ENCODE measurements around the gene G6PC2.

DNA sequence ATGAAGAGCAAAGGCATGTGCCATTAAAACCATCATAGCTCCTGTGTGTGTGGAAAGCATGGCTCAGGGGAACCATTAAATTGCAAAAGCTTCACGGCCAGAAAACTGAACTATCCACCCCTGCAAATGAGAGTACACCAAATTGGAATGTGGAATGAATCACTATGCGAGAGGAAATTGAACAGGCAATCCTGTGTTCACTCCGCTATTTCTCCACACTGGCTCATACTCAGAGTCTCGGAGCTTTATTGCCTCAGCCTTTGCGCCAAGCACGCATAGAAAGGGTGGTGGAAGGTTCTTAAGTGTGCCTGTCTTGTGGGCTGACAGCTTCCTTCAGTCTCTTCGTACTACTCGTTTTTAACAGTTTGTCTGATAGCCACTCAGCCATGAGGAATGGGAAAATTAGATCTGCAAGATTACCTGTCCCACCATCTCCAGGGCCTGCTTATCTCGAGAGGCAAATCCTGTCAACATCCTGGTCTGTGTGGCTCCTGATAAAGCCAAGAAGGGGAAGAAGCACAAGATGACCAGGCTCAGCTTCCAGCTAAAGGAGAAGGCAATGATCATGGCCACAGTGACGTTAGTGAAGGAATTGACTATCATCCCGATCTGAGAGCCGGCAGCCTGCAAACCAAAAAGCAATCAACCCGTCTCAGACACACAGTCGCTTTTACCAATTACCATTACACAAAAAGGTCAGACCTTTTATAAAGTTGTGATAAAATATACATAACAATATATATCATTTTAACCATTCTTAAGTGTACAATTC lies 34.9 kb downstream of the G6PC2 start:
- TF ChIP-seq CTCF (IDR thresholded peaks at IDR 0.05) (no peak), USF2 (CRISPR knock-in tag; IDR thresholded peaks at IDR 0.05) (no peak), SOX15 (CRISPR knock-in tag; IDR thresholded peaks at IDR 0.05) (no peak), ZNF671 (CRISPR knock-in tag; IDR thresholded peaks at IDR 0.05) (no peak), SP1 (CRISPR knock-in tag; conservative IDR thresholded peaks at IDR 0.05) (no peak), GABPB1 (CRISPR knock-in tag; IDR thresholded peaks at IDR 0.05) (no peak), NFYB (CRISPR knock-in tag; conservative IDR thresholded peaks at IDR 0.05; ENCODE audit: low read depth) (no peak), NR3C1 (CRISPR knock-in tag; conservative IDR thresholded peaks at IDR 0.05; ENCODE audit: low read depth) (no peak), ZNF121 (CRISPR knock-in tag; IDR thresholded peaks at IDR 0.05) (no peak), CREB1 (CRISPR knock-in tag; IDR thresholded peaks at IDR 0.05) (no peak), ZNF281 (CRISPR knock-in tag; IDR thresholded peaks at IDR 0.05) (no peak)
- TF ChIP-seq, protein P1, sequence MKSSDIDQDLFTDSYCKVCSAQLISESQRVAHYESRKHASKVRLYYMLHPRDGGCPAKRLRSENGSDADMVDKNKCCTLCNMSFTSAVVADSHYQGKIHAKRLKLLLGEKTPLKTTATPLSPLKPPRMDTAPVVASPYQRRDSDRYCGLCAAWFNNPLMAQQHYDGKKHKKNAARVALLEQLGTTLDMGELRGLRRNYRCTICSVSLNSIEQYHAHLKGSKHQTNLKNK (CRISPR knock-in tag; IDR thresholded peaks at IDR 0.05) = no peak
- TF ChIP-seq, protein P2, sequence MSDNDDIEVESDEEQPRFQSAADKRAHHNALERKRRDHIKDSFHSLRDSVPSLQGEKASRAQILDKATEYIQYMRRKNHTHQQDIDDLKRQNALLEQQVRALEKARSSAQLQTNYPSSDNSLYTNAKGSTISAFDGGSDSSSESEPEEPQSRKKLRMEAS (CRISPR knock-in tag; IDR thresholded peaks at IDR 0.05) = no peak
